Erythroblast (primary cell): Measurements from ENCODE around the gene SLC35A4.

Source experiments
- DNase-seq, 2 experiments: peaks; one replicate each; lab custom pipeline; 2025; lab: John Stamatoyannopoulos, UW
- GATA1 ChIP-seq: IDR thresholded peaks from 2 replicates; pipeline ENCODE4 v1.6.1; 2011; ENCODE audit warnings: low read depth, mild to moderate bottlenecking, control low read depth, low read length, moderate library complexity
- POLR2A ChIP-seq: IDR thresholded peaks from 2 replicates; pipeline ENCODE4 v1.6.1; 2011; ENCODE audit warnings: mild to moderate bottlenecking, low read length

SLC35A4 gene

GRCh38 chr5:140550147-140551079 is 14.2 kb upstream of the SLC35A4 start:
- TF ChIP-seq GATA1 (no peak), POLR2A (no peak)
- DNase-seq: no peak

GRCh38 chr5:140551872-140552271 is 12.8 kb upstream of the SLC35A4 start:
- no peak for DNase-seq
- no peak for TF ChIP-seq POLR2A
- no peak for TF ChIP-seq GATA1

- peak in 1 of 2 experiments; percentile 24 for DNase-seq
- TF ChIP-seq POLR2A (no peak), GATA1 (no peak)
These were observed 11.0 kb upstream of the SLC35A4 start for GRCh38 chr5:140553657-140554056.

- TF ChIP-seq GATA1 (no peak), POLR2A (peak; percentile 21)
- peak; percentile 72 to 79 for DNase-seq
These were observed 10.2 kb upstream of the SLC35A4 start for GRCh38 chr5:140554454-140554853.

- peak; percentile 36 to 47 for DNase-seq
- TF ChIP-seq POLR2A (no peak), GATA1 (no peak)
These were observed 8.8 kb upstream of the SLC35A4 start for GRCh38 chr5:140555747-140556312.

GRCh38 chr5:140556438-140556837 is 8.2 kb upstream of the SLC35A4 start:
- DNase-seq: peak; percentile 36 to 60
- TF ChIP-seq POLR2A (no peak), GATA1 (no peak)

- DNase-seq: peak; percentile 92 to 95
- no peak for TF ChIP-seq GATA1
- TF ChIP-seq POLR2A: peak; percentile 96
These were observed 7.4 kb upstream of the SLC35A4 start, which contains the start of gene SRA1 for GRCh38 chr5:140557136-140557805. TSS of gene SRA1 (minus strand) at chr5:140557473. CDS start at chr5:140557452, 21 bp downstream.

- DNase-seq: no peak
- TF ChIP-seq GATA1: no peak
- no peak for TF ChIP-seq POLR2A
These were observed 6.7 kb upstream of the SLC35A4 start for GRCh38 chr5:140557965-140558364.

- no peak for DNase-seq
- no peak for TF ChIP-seq POLR2A
- no peak for TF ChIP-seq GATA1
These were observed 6.1 kb upstream of the SLC35A4 start for GRCh38 chr5:140558542-140558941.

- DNase-seq: no peak
- TF ChIP-seq POLR2A: no peak
These were observed 4.4 kb upstream of the SLC35A4 start for GRCh38 chr5:140560227-140560626.

GRCh38 chr5:140561753-140562523 is 2.7 kb upstream of the SLC35A4 start:
- TF ChIP-seq POLR2A (no peak), GATA1 (no peak)
- no peak for DNase-seq

- no peak for DNase-seq
- TF ChIP-seq GATA1: no peak
- TF ChIP-seq POLR2A: no peak
These were observed 1.0 kb upstream of the SLC35A4 start for GRCh38 chr5:140563596-140563995.
